ENCODE measurements around the gene SLA2.
"Not testable (repeated sequence)": the region's sequence is repeated elsewhere in the genome, so short reads cannot be mapped to it uniquely, and the experiment has no call there.

Gene SLA2

GRCh38 chr20:36644706-36645095, 1.3 kb downstream of the SLA2 start:
- no peak for FAIRE-seq

- no peak for FAIRE-seq
Measured at GRCh38 chr20:36644032-36644705, 1.8 kb downstream of the SLA2 start.

GRCh38 chr20:36642136-36642535, 3.9 kb downstream of the SLA2 start:
- FAIRE-seq = no peak

- FAIRE-seq = no peak
Measured at GRCh38 chr20:36641506-36641843, 4.5 kb downstream of the SLA2 start.

GRCh38 chr20:36638876-36639400, 7.1 kb downstream of the SLA2 start:
- not testable (repeated sequence) for FAIRE-seq

- FAIRE-seq = no peak
Measured at GRCh38 chr20:36634342-36634741, 11.7 kb downstream of the SLA2 start.

GRCh38 chr20:36633285-36633772, 12.7 kb downstream of the SLA2 start:
- FAIRE-seq = no peak

- FAIRE-seq = no peak
Measured at GRCh38 chr20:36632487-36633284, 13.3 kb downstream of the SLA2 start.

- FAIRE-seq = no peak
Measured at GRCh38 chr20:36632147-36632486, 13.9 kb downstream of the SLA2 start.

- FAIRE-seq = no peak
Measured at GRCh38 chr20:36631646-36632045, 14.3 kb downstream of the SLA2 start.

- FAIRE-seq = no peak
Measured at GRCh38 chr20:36629719-36630681, 16.0 kb downstream of the SLA2 start.

GRCh38 chr20:36628076-36628475, 17.9 kb downstream of the SLA2 start:
- no peak for FAIRE-seq

- no peak for FAIRE-seq
Measured at GRCh38 chr20:36624944-36625324, 21.1 kb downstream of the SLA2 start.

GRCh38 chr20:36624068-36624943, 21.7 kb downstream of the SLA2 start:
- FAIRE-seq = no peak

- no peak for FAIRE-seq
Measured at GRCh38 chr20:36623444-36623843, 22.6 kb downstream of the SLA2 start.

- FAIRE-seq = no peak
Measured at GRCh38 chr20:36620917-36621316, 25.1 kb downstream of the SLA2 start.

GRCh38 chr20:36614781-36615557, 31.0 kb downstream of the SLA2 start:
- FAIRE-seq = no peak

GRCh38 chr20:36613974-36614373, 32.0 kb downstream of the SLA2 start:
- FAIRE-seq = no peak

GRCh38 chr20:36611625-36612024, 34.4 kb downstream of the SLA2 start:
- no peak for FAIRE-seq

- not testable (repeated sequence) for FAIRE-seq
Measured at GRCh38 chr20:36608388-36608728, 37.6 kb downstream of the SLA2 start.
